Stomach (tissue), 4 donors: ENCODE data around the gene NELL1.

ENCODE experiments used
- EP300 ChIP-seq: sonication (generic); formaldehyde crosslinking; IDR thresholded peaks from one replicate; pipeline ENCODE4 v1.6.1; 2017; ENCODE audit warnings: antibody characterized with exemption
- POLR2A ChIP-seq, 4 donors: fragments of 450-650 bp; IDR thresholded peaks; one replicate each; pipeline ENCODE4 v1.6.1; 2016; ENCODE audit warnings: antibody characterized with exemption in 4 of 4, control low read depth in 2 of 4, mild to moderate bottlenecking in 1 of 4, moderate library complexity in 1 of 4
- POLR2AphosphoS5 ChIP-seq, 3 donors: sonication (generic); formaldehyde crosslinking; IDR thresholded peaks; one replicate each; pipeline ENCODE4 v1.6.1; 2016; ENCODE audit warnings: antibody characterized with exemption in 3 of 3
- TF ChIP-seq, protein P1 (sequence below), 7 experiments: fragments of 450-650 bp in 4 of 7; fragments of 200-600 bp in 3 of 7; sonication (generic) in 3 of 7; IDR thresholded peaks; one replicate each; pipeline ENCODE4 v1.5.1; 2016 to 2019; ENCODE audit warnings: antibody characterized with exemption in 7 of 7, control low read depth in 2 of 7, mild to moderate bottlenecking in 1 of 7

DNA sequence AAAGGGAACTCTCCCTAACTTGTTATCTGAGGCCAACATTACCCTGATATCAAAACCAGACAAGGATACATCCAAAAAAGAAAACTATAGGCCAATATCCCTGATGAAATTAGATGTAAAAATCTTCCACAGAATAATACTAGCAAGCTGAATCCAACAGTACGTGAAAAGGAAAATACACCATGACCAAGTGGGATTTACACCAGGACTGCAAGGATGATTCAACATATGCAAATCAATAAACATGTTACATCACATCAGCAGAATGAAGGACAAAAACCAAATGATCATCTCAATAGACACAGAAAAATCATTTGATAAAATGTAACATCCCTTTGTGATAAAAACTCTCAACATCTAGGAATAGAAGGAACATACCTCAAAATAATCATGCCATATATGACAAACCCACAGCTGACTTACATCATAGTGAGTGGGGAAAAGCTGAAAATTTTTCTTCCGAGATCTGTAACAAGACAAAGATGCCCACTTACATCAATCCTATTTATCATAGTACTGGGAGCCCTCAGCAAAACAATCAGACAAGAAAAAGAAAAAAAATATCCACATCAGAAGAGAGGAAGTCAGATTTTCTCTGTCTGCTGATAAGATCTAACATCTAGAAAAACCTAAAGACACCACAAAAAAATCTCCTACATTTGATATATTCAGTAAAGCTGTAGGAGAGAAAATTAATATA is 820.2 kb downstream of the NELL1 start:
- no peak for TF ChIP-seq POLR2AphosphoS5 (IDR thresholded peaks at IDR 0.05)
- TF ChIP-seq, protein P1, sequence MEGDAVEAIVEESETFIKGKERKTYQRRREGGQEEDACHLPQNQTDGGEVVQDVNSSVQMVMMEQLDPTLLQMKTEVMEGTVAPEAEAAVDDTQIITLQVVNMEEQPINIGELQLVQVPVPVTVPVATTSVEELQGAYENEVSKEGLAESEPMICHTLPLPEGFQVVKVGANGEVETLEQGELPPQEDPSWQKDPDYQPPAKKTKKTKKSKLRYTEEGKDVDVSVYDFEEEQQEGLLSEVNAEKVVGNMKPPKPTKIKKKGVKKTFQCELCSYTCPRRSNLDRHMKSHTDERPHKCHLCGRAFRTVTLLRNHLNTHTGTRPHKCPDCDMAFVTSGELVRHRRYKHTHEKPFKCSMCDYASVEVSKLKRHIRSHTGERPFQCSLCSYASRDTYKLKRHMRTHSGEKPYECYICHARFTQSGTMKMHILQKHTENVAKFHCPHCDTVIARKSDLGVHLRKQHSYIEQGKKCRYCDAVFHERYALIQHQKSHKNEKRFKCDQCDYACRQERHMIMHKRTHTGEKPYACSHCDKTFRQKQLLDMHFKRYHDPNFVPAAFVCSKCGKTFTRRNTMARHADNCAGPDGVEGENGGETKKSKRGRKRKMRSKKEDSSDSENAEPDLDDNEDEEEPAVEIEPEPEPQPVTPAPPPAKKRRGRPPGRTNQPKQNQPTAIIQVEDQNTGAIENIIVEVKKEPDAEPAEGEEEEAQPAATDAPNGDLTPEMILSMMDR (IDR thresholded peaks at IDR 0.05) = no peak
- TF ChIP-seq EP300 = no peak
- no peak for TF ChIP-seq POLR2A (IDR thresholded peaks at IDR 0.05)
